HG02588 (cell line): ENCODE measurements around the gene LBR.
"Not testable (repeated sequence)": the region's sequence is repeated elsewhere in the genome, so short reads cannot be mapped to it uniquely, and the experiment has no call there.

ENCODE experiments used
- ATAC-seq: cut with Tn5 transposase; IDR thresholded peaks from one replicate; pipeline ENCODE4 v1.9.1; 2021; ENCODE audit warnings: mild to moderate bottlenecking, moderate library complexity; ENCODE audit not compliant: unreplicated experiment

LBR gene

DNA sequence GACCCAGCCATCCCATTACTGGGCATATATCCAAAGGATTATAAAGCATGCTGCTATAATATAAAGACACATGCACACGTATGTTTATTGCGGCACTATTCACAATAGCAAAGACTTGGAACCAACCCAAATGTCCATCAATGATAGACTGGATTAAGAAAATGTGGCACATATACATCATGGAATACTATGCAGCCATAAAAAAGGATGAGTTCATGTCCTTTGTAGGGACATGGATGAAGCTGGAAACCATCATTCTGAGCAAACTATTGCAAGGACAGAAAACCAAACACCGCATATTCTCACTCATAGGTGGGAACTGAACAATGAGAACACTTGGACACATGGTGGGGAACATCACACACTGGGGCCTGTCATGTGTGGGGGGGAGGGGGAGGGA is 41.0 kb downstream of the LBR start:
- not testable (repeated sequence) for ATAC-seq

DNA sequence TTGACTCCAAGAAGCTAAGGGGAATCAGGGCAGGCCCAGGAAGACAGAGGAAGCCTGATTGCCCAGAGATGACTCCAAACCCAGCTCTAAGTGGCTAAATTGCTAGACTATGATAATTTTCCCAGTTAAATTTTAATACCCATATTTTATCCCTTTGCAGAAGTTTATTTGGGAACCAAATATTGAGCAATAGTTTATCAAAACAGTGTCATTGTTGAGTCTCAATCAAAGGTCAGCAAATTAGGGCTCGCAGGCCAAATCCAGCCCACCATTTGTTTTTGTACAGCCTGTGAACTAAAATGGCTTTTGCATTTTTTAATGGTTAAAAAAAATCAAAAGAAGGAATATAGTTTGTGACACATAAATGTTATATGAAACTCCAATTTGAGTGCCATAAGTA is 47.1 kb downstream of the LBR start:
- ATAC-seq = no peak

DNA sequence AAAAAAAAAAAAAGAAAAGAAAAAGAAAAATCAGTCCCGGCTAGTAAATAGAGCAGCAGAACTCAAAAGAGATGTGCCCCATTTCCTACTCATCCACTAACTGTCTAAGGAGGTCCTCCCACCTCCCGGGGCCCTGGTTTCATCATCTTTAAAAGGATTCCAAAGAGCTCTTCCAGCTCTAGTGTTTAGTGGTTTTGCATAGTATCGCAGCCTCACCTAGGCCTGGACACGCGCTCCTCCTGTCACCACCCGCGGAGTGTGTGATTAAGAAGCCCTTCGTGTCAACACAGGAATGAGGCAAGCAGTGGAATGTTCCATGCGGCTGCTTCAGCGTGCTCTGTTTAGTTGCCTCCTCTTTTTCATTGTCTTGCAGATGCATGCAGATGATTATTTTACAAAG is 49.0 kb downstream of the LBR start:
- ATAC-seq = no peak

DNA sequence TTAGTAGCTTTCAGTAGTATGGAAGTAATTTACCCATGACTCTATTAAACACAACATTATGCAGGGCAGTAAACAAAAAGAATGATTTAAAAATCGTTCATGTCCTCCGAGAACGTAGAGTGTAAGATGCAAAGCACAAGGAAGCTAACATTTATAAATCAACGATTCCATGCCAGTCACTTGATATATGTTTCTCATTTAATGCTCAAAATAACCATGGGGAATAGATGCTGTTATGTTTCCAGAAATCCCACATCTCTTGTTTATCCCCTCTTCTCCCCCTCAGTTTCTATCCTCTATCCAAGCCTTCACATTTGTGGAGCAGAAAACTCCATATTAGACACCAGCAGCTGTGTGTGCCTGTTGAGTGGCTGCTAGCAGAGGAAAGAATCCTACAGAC is 52.8 kb downstream of the LBR start:
- ATAC-seq = no peak

DNA sequence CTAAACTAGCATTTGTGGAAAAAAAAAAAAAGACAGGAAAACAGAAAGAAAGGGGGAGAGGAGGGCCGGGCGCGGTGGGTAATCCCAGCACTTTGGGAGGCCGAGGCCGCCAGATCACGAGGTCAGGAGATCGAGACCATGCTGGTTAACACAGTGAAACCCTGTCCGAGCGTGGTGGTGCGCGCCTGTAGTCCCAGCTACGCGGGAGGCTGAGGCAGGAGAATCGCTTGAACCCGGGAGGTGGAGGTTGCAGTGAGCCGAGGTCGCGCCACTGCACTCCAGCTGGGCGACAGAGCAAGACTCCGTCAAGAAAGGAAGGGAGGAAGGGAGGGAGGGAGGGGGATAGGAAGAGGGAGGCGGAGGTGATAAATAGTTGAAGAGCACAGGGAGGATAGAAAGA is 54.7 kb downstream of the LBR start:
- no peak for ATAC-seq

DNA sequence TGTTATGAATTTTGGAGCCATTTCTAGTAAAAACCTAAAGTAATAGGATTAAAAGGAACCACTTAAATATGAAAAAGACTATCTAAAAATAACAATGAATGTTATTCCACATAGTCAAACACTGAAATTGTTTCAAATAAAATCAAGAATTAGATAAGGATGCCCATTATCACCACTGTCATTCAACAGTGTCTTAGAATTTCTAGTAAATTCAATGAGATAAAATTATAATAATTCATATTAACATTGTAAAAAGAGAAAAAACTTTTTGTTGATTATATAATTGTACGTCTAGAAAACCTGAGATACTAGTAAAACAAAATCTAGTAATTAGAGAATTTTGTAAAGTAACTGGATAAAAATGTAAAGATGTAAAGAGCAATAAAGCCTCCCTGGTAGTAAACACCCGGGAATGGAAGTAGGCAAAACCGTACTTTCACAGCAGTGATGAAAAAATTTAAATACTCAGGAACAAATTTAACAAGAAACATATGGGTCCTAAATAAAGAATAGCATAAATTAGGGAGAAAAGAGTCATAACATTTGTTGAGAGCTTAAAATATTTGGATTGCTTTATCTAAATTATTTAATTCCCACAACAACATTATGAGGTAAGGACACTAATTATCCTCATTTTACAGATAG is 56.4 kb downstream of the LBR start:
- ATAC-seq = no peak

DNA sequence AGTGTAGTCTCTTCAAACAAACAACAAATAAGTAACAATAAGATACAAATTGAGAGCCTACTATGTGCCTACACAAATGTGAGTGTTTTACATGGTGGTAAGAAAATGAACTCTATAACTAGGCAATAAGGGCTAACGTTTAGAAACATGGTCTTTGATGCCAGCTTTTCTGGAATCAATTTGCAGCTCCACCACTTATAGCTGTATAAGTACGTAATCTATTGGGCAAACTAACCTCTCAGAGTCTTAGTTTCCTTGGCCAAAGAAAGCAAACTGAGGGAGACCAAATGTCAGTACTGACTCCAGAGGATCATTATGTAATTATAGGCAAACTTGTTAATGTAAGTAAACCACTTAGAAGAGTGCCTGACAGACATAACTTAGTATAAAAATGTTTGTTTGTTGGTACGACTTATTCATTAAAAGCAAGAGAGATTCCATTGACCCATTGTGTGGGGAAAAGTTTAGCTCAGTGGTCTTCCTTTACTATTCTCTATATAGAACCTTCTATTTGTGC is 59.7 kb downstream of the LBR start:
- ATAC-seq = no peak

DNA sequence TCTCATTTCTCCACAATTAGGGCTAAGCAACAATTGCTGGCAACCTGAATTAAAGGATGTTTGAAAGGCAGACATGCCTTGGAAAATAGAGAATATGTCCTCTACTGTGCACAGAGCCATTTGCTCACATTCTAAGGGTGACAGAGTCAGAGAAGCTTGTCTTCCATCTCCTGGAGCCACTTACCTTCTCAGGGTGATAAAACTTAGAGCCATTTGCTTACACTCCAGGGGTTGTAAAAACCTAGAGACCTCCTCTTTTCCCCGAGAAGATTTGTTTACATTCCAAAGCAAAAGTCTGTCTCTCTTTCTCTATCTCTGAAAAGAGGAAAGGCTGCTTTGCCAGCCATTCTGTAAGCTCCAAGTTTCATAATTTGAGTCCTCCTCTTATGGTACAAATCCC is 61.3 kb downstream of the LBR start:
- ATAC-seq = no peak

DNA sequence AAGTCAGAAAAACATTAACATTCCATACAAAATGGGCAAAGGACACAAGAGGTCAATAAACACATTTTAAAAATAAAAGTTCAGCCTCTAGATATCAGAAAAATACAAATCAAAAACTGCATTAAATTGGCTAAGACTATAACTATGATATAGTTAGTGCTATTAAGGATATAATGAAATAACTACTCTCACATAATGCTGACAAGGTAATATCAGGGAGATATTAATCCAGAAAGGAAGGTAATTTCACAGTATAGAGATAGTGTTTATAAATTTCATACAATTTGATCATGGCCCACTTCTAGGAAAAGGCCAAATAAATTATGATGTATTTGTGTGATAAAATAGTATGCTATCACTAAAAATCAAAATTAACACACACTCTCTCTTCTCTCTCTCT is 61.8 kb downstream of the LBR start:
- no peak for ATAC-seq

DNA sequence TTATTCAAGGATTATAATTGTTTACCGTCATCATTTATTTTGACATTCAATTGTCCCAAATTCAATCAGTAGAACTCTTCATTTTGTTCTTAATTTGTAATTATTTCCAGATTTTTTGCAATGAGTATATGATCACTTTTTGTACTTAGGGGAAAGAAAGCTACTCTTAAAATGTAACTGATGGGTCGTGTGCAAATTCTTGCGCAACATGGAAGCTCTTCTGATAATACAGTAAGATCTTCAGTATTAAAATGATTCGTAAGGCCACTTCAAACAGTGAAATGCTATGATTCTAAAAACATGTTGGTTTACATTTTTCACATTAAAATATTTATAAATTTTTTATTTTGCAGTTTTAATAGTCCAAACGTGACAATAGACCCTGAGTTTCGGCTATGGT is 63.4 kb downstream of the LBR start:
- no peak for ATAC-seq

DNA sequence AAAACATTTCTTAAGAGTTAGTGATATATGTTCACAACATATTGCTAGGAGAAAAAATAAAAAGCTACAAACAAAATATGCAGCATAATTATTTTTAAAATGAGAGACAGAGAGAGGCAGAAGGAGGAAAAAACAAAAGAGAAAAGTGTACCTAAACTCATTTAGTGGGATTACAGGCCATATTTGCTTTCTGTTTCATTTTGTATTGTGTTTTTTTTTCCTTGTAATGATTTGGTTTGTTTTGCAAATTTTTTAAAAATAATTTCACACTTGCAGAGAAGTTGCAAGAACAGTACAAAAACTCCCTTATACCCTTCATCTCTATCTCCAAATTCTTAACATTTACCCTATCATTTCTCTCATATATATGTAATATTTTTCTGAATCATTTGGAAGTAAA is 65.0 kb downstream of the LBR start:
- no peak for ATAC-seq

DNA sequence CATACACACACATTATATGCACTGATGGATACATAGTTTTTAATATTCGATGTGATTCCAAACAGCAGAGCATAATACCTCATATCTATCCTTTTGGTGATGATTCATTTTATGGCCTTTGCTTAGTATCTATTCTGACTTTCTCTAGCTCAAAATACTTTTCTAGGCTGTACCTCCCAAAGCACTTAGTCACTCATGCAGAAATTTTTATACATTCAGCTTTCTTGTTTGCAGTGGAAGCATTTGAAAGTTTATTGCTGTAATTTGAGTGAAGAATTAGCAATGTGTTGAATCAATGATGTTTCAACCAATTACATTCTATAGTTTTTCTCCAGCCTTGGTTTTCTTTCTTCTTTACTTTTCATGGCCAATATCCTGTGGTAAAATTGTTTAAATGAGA is 66.7 kb downstream of the LBR start:
- no peak for ATAC-seq

DNA sequence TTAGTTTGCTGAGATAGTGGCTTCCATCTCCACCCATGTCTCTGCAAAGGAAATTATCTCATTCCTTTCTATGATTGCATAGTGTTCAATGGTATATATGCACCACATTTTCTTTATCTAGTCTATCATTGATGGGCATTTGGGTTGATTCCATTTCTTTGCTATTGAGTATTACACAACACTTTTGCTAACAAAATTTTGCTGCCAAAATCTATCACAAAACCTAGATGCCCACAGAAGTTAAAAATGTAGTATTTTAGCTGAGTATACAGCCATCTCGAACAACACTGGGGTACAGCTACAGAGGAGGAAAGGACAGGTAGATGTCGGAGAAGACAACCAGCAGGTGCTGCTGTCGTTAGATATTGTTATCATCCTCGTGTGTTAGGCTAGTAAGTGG is 67.7 kb downstream of the LBR start:
- no peak for ATAC-seq

DNA sequence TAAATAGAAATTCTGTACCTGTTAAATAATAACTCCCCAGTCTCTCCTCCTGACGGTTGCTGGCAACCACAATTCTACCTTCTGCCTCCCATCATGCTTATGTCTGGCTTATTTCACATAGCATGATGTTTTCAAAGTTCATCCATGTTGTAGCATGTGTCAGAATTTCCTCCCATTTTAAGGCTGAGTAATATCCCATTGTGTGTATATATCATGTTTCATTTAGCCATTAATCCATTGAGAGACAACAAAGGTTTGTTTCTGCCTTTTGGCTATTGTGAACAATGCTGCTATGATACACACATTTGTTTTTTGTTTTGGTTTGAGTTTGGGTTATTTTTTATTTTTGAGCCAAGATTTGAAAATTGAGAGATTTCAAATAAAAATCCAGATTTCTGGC is 72.0 kb downstream of the LBR start:
- no peak for ATAC-seq

DNA sequence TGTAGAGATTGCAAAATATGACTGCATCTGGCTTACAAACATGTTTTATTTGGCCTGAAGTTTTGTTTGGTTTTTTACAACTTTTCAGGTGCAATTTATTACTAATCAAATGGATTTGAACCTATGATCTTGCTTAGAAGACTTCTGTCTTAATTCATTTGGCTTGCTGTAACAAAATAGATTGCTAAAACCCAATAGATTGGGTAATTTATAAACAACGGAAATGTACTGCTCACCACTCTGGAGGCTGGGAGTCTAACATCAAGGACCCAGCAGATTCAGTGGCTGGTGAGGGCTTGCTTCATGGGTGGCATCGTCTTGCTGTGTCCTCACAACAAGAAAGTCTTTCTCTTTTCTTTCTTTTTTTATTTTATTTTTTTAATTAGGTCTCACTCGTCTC is 72.9 kb downstream of the LBR start:
- no peak for ATAC-seq
